Stimulated activated naive B cell treated with anti-CD40 and anti-IgM and Interleukin-4, amounts not matched to agents 10 μg/mL and 1 μg/mL and 100 μg/mL, for 72 hours (primary cell): Measurements from ENCODE around the gene NBPF1.
"Not testable (repeated sequence)": the region's sequence is repeated elsewhere in the genome, so short reads cannot be mapped to it uniquely, and the experiment has no call there.

Experiments used
- ATAC-seq, 2 donors: fragments of 150-1000 bp; cut with Tn5 transposase; replicated peaks; 2 replicates each; pipeline ENCODE4 v1.10.0; 2021; ENCODE audit warnings: moderate library complexity in 1 of 2
- DNase-seq: peaks from one replicate; pipeline ENCODE4 v3.0.0; 2021
- H3K27ac Mint-ChIP-seq: one replicate; pipeline ENCODE4 v1.8.0; 2022; ENCODE audit warnings: mild to moderate bottlenecking, mixed read lengths
- H3K27me3 Mint-ChIP-seq, 2 donors: one replicate each; pipeline ENCODE4 v1.8.0; 2022; ENCODE audit warnings: mixed read lengths in 2 of 2
- H3K36me3 Mint-ChIP-seq, 2 donors: one replicate each; pipeline ENCODE4 v1.8.0; 2022; ENCODE audit warnings: mixed read lengths in 2 of 2, mild to moderate bottlenecking in 1 of 2
- H3K4me1 Mint-ChIP-seq, 2 donors: one replicate each; pipeline ENCODE4 v1.8.0; 2022; ENCODE audit warnings: mixed read lengths in 2 of 2, mild to moderate bottlenecking in 1 of 2
- H3K4me3 Mint-ChIP-seq, 2 donors: one replicate each; pipeline ENCODE4 v1.8.0; 2022; ENCODE audit warnings: mild to moderate bottlenecking in 2 of 2, mixed read lengths in 2 of 2, moderate library complexity in 1 of 2
- H3K9me3 Mint-ChIP-seq, 2 donors: one replicate each; pipeline ENCODE4 v1.8.0; 2022; ENCODE audit warnings: mixed read lengths in 2 of 2, mild to moderate bottlenecking in 1 of 2

Gene NBPF1

GRCh38 chr1:16619803-16620501 lies 6.6 kb upstream of the NBPF1 start:
- not testable (repeated sequence) for H3K4me1 Mint-ChIP-seq, H3K27me3 Mint-ChIP-seq, H3K36me3 Mint-ChIP-seq, H3K4me3 Mint-ChIP-seq, H3K9me3 Mint-ChIP-seq, H3K27ac Mint-ChIP-seq, ATAC-seq
- DNase-seq, result peak; percentile 6

GRCh38 chr1:16618719-16619118 lies 5.4 kb upstream of the NBPF1 start:
- Mint-ChIP-seq H3K27ac (no peak overlapping the region), H3K9me3 (no peaks in the 10 kb centered on the region), H3K36me3 (no peaks in the 10 kb centered on the region), H3K27me3 (no peaks in the 10 kb centered on the region), H3K4me1 (no peaks in the 10 kb centered on the region), H3K4me3 (no peak overlapping the region)
- DNase-seq (peak; percentile 13), ATAC-seq (no peak)

- no peaks in the 10 kb centered on the region for H3K4me1 Mint-ChIP-seq
- H3K36me3 Mint-ChIP-seq, result no peaks in the 10 kb centered on the region
- no peaks in the 10 kb centered on the region for H3K27me3 Mint-ChIP-seq
- H3K9me3 Mint-ChIP-seq, result no peaks in the 10 kb centered on the region
- no peak overlapping the region for H3K27ac Mint-ChIP-seq
- H3K4me3 Mint-ChIP-seq, result no peak overlapping the region
- ATAC-seq, result no peak
- peak; percentile 0 for DNase-seq
Measured at GRCh38 chr1:16617778-16618580, 4.6 kb upstream of the NBPF1 start.

- H3K27ac Mint-ChIP-seq, result no peak overlapping the region
- H3K27me3 Mint-ChIP-seq, result no peaks in the 10 kb centered on the region
- H3K4me3 Mint-ChIP-seq, result no peak overlapping the region
Measured at GRCh38 chr1:16617114-16617631, 3.8 kb upstream of the NBPF1 start.

GRCh38 chr1:16615253-16616252 lies 2.2 kb upstream of the NBPF1 start:
- Mint-ChIP-seq H3K9me3 (no peaks in the 10 kb centered on the region), H3K4me3 (no peak overlapping the region), H3K27me3 (no peaks in the 10 kb centered on the region), H3K27ac (no peak overlapping the region), H3K36me3 (no peaks in the 10 kb centered on the region), H3K4me1 (no peaks in the 10 kb centered on the region)
- ATAC-seq, result no peak
- peak; percentile 0 for DNase-seq

More at GRCh38 chr1:16617114-16617631, 3.8 kb upstream of the NBPF1 start:
- Mint-ChIP-seq H3K9me3 (no peaks in the 10 kb centered on the region), H3K4me1 (no peaks in the 10 kb centered on the region), H3K36me3 (no peaks in the 10 kb centered on the region)
- ATAC-seq, result no peak
- peak; percentile 6 for DNase-seq

GRCh38 chr1:16614361-16615252 lies 1.2 kb upstream of the NBPF1 start:
- Mint-ChIP-seq H3K9me3 (no peaks in the 10 kb centered on the region), H3K4me3 (no peak overlapping the region), H3K27me3 (no peaks in the 10 kb centered on the region), H3K4me1 (no peaks in the 10 kb centered on the region), H3K27ac (no peak overlapping the region), H3K36me3 (no peaks in the 10 kb centered on the region)
- DNase-seq, result peak; percentile 6
- no peak for ATAC-seq

- no peaks in the 10 kb centered on the region for H3K9me3 Mint-ChIP-seq
- DNase-seq (peak; percentile 39), ATAC-seq (peak; percentile 0 to 14)
- no peaks in the 10 kb centered on the region for H3K4me1 Mint-ChIP-seq
- H3K36me3 Mint-ChIP-seq, result no peaks in the 10 kb centered on the region
- no peak overlapping the region for H3K27ac Mint-ChIP-seq
- H3K4me3 Mint-ChIP-seq, result no peak overlapping the region
- no peaks in the 10 kb centered on the region for H3K27me3 Mint-ChIP-seq
Measured at GRCh38 chr1:16612332-16613172, 812 bp downstream of the NBPF1 start.

GRCh38 chr1:16611981-16612331 lies 1.4 kb downstream of the NBPF1 start:
- not testable (repeated sequence) for H3K9me3 Mint-ChIP-seq, H3K36me3 Mint-ChIP-seq, ATAC-seq, H3K27ac Mint-ChIP-seq, H3K27me3 Mint-ChIP-seq, H3K4me1 Mint-ChIP-seq, H3K4me3 Mint-ChIP-seq
- peak; percentile 4 for DNase-seq

- not testable (repeated sequence) for ATAC-seq, H3K36me3 Mint-ChIP-seq, H3K27me3 Mint-ChIP-seq, H3K4me3 Mint-ChIP-seq, H3K4me1 Mint-ChIP-seq, DNase-seq, H3K27ac Mint-ChIP-seq, H3K9me3 Mint-ChIP-seq
Measured at GRCh38 chr1:16611164-16611563, 2.2 kb downstream of the NBPF1 start.

- H3K27ac Mint-ChIP-seq, H3K9me3 Mint-ChIP-seq, ATAC-seq, H3K36me3 Mint-ChIP-seq, DNase-seq, H3K27me3 Mint-ChIP-seq, H3K4me1 Mint-ChIP-seq, H3K4me3 Mint-ChIP-seq: not testable (repeated sequence)
Measured at GRCh38 chr1:16610553-16610952, 2.8 kb downstream of the NBPF1 start.

- H3K36me3 Mint-ChIP-seq, H3K9me3 Mint-ChIP-seq, ATAC-seq, H3K4me3 Mint-ChIP-seq, H3K4me1 Mint-ChIP-seq, H3K27me3 Mint-ChIP-seq, DNase-seq, H3K27ac Mint-ChIP-seq: not testable (repeated sequence)
Measured at GRCh38 chr1:16609761-16610160, 3.6 kb downstream of the NBPF1 start.

- Mint-ChIP-seq H3K27ac (no peak overlapping the region), H3K9me3 (no peaks in the 10 kb centered on the region), H3K4me1 (no peaks in the 10 kb centered on the region), H3K36me3 (no peaks in the 10 kb centered on the region), H3K27me3 (no peaks in the 10 kb centered on the region), H3K4me3 (no peak overlapping the region)
- ATAC-seq, result no peak
- DNase-seq, result no peak
Measured at GRCh38 chr1:16608838-16609560, 4.4 kb downstream of the NBPF1 start.
